PFSK-1 (cell line): ENCODE results near the gene TNFRSF1A.

Source experiments
- POLR2AphosphoS5 ChIP-seq: IDR thresholded peaks from 2 replicates; pipeline ENCODE4 v1.6.1; 2012; ENCODE audit warnings: low read depth, mild to moderate bottlenecking, control low read depth, low read length, moderate library complexity
- SIN3A ChIP-seq: IDR thresholded peaks from 2 replicates; pipeline ENCODE4 v1.6.1; 2012; ENCODE audit warnings: mild to moderate bottlenecking, low read length, moderate library complexity, borderline replicate concordance; ENCODE audit not compliant: insufficient read depth
- TF ChIP-seq, protein P1 (sequence below), 2 experiments: IDR thresholded peaks; 2 replicates each; pipeline versions ENCODE4 v1.6.1 to v1.8.0; 2011 to 2012; ENCODE audit warnings: low read depth in 2 of 2, low read length in 2 of 2, control low read depth in 1 of 2, inconsistent platforms in 1 of 2, mild to moderate bottlenecking in 1 of 2, moderate library complexity in 1 of 2; ENCODE audit not compliant: insufficient read depth in 1 of 2

- TF ChIP-seq POLR2AphosphoS5 (no peak), SIN3A (no peak)
- TF ChIP-seq, protein P1, sequence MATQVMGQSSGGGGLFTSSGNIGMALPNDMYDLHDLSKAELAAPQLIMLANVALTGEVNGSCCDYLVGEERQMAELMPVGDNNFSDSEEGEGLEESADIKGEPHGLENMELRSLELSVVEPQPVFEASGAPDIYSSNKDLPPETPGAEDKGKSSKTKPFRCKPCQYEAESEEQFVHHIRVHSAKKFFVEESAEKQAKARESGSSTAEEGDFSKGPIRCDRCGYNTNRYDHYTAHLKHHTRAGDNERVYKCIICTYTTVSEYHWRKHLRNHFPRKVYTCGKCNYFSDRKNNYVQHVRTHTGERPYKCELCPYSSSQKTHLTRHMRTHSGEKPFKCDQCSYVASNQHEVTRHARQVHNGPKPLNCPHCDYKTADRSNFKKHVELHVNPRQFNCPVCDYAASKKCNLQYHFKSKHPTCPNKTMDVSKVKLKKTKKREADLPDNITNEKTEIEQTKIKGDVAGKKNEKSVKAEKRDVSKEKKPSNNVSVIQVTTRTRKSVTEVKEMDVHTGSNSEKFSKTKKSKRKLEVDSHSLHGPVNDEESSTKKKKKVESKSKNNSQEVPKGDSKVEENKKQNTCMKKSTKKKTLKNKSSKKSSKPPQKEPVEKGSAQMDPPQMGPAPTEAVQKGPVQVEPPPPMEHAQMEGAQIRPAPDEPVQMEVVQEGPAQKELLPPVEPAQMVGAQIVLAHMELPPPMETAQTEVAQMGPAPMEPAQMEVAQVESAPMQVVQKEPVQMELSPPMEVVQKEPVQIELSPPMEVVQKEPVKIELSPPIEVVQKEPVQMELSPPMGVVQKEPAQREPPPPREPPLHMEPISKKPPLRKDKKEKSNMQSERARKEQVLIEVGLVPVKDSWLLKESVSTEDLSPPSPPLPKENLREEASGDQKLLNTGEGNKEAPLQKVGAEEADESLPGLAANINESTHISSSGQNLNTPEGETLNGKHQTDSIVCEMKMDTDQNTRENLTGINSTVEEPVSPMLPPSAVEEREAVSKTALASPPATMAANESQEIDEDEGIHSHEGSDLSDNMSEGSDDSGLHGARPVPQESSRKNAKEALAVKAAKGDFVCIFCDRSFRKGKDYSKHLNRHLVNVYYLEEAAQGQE (IDR thresholded peaks at IDR 0.05; ENCODE audit: insufficient read depth in 1 of 2, low read depth in 2 of 2, low read length in 2 of 2) = no peak
Measured at GRCh38 chr12:6367065-6367968, 25.4 kb upstream of the TNFRSF1A start.
